ENCODE measurements around the gene AKT1S1.

GRCh38 chr19:49889687-49890348 is 12.7 kb upstream of the AKT1S1 start:
- TF ChIP-seq SIN3A (IDR thresholded peaks at IDR 0.05; ENCODE audit: borderline replicate concordance, insufficient read depth, low read length) (no peak), TAF1 (IDR thresholded peaks at IDR 0.05; ENCODE audit: borderline replicate concordance, insufficient read depth, low read length) (no peak), REST (IDR thresholded peaks at IDR 0.05; ENCODE audit: insufficient read depth in 1 of 2, low read depth in 2 of 2, low read length in 2 of 2) (no peak)

Measured in PFSK-1 (cell line).